Measurements from ENCODE around the gene CFAP69.

CFAP69 gene

DNA sequence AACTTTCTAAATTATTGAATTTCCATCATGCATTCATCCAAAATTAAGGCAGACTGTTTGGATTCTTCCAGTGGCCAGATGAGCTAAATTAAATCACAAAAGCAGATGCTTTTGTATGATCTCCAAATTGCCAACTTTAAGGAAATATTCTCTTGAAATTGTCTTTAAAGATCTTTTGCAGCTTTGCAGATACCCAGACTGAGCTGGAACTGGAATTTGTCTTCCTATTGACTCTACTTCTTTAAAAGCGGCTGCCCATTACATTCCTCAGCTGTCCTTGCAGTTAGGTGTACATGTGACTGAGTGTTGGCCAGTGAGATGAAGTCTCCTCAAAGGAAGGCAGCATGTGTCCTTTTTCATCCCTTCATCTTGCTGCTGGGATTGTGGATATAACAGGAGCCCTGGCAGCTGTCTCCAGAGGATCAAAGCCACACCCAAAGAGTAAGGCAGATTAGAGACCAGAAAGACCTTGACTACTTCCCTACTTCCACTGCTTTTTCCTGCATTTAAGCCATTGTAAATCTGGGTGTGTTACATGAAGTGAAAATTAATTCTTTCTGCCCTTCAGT, 8.2 kb upstream of the CFAP69 start:
- ChIA-PET POLR2A (no interaction called here), CTCF (no interaction called here)
- no peak for DNase-seq (ENCODE audit: extremely low spot score)
- no peak for TF ChIP-seq TARDBP (IDR thresholded peaks at IDR 0.05)
- TF ChIP-seq FOXA1 (IDR thresholded peaks at IDR 0.05) = no peak
- TF ChIP-seq FOXK2 (IDR thresholded peaks at IDR 0.05) = no peak
- TF ChIP-seq BHLHE40 (IDR thresholded peaks at IDR 0.05; ENCODE audit: borderline replicate concordance) = no peak
- TF ChIP-seq ELF4 (IDR thresholded peaks at IDR 0.05) = no peak
- no peak for TF ChIP-seq NFRKB (IDR thresholded peaks at IDR 0.05)

- CTCF ChIA-PET = no interaction called here
- POLR2A ChIA-PET = no interaction called here
- TF ChIP-seq ZNF384 (IDR thresholded peaks at IDR 0.05) (no peak), TARDBP (IDR thresholded peaks at IDR 0.05) (no peak), BHLHE40 (IDR thresholded peaks at IDR 0.05; ENCODE audit: borderline replicate concordance) (no peak), LEF1 (IDR thresholded peaks at IDR 0.05; ENCODE audit: borderline replicate concordance) (no peak), HDGF (IDR thresholded peaks at IDR 0.05; ENCODE audit: borderline replicate concordance) (no peak), L3MBTL2 (conservative IDR thresholded peaks at IDR 0.05) (no peak), FOXA1 (IDR thresholded peaks at IDR 0.05) (no peak), FOXK2 (IDR thresholded peaks at IDR 0.05) (no peak), ELF4 (IDR thresholded peaks at IDR 0.05) (no peak), FOXM1 (IDR thresholded peaks at IDR 0.05; ENCODE audit: borderline replicate concordance) (no peak), SP1 (IDR thresholded peaks at IDR 0.05) (no peak)
- TF ChIP-seq, protein P1, sequence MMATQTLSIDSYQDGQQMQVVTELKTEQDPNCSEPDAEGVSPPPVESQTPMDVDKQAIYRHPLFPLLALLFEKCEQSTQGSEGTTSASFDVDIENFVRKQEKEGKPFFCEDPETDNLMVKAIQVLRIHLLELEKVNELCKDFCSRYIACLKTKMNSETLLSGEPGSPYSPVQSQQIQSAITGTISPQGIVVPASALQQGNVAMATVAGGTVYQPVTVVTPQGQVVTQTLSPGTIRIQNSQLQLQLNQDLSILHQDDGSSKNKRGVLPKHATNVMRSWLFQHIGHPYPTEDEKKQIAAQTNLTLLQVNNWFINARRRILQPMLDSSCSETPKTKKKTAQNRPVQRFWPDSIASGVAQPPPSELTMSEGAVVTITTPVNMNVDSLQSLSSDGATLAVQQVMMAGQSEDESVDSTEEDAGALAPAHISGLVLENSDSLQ (IDR thresholded peaks at IDR 0.05) = no peak
- DNase-seq (ENCODE audit: extremely low spot score) = no peak
These were observed 7.0 kb upstream of the CFAP69 start for GRCh38 chr7:90238022-90238421.

DNA sequence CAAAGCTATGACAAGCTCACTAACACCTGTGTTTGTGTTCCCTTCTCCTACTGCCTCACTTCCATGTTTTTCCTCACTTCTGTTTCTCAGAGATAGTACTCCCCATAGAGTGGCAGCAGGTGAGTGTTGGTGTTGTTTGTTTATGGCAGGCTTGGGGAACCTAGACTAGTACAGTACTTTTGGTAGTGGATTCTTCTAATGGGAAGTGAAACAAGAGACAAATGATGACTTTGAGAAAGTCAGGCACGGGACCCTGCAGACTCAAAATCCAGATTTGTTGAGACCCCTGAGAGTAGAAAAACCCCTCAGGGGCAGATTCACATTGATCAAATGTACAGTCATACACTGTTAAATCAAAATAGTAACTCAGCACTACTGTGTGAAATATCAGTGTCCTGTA, 6.4 kb upstream of the CFAP69 start:
- POLR2A ChIA-PET = no interaction called here

DNA sequence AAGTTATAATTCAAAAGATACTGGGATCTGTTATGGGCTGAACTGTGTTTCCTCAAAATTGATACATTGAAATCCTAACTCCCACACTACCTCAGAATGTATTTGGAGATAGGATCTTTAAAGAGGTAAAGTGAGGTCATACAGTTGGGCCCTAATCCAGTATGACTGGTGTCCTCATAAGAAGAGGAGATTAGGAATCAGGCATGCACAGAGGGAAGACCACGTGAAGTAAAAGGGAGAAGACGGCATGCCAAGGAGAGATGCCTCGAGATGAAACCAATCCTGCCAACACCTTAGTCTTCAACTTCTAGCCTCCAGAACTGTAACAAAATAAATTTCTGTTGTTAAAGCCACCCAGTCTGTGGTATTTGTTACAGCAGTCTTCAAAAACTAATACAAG, 5.9 kb upstream of the CFAP69 start:
- CTCF ChIA-PET = no interaction called here
- DNase-seq (ENCODE audit: extremely low spot score) = no peak
- TF ChIP-seq ELF4 (IDR thresholded peaks at IDR 0.05) (no peak), LEF1 (IDR thresholded peaks at IDR 0.05; ENCODE audit: borderline replicate concordance) (no peak), BHLHE40 (IDR thresholded peaks at IDR 0.05; ENCODE audit: borderline replicate concordance) (no peak), CTBP1 (IDR thresholded peaks at IDR 0.05; ENCODE audit: borderline replicate concordance) (no peak), ARNT (IDR thresholded peaks at IDR 0.05) (no peak), SUZ12 (IDR thresholded peaks at IDR 0.05) (no peak), FOXA1 (IDR thresholded peaks at IDR 0.05) (no peak), HDGF (IDR thresholded peaks at IDR 0.05; ENCODE audit: borderline replicate concordance) (no peak), NFRKB (IDR thresholded peaks at IDR 0.05) (no peak), SP1 (IDR thresholded peaks at IDR 0.05) (no peak), L3MBTL2 (conservative IDR thresholded peaks at IDR 0.05) (no peak), FOXM1 (IDR thresholded peaks at IDR 0.05; ENCODE audit: borderline replicate concordance) (no peak), FOXK2 (IDR thresholded peaks at IDR 0.05) (no peak), TARDBP (IDR thresholded peaks at IDR 0.05) (no peak), ZNF384 (IDR thresholded peaks at IDR 0.05) (no peak)
- TF ChIP-seq, protein P1 (IDR thresholded peaks at IDR 0.05) = no peak
- POLR2A ChIA-PET = no interaction called here

More for the DNA sequence above, 6.4 kb upstream of the CFAP69 start:
- CTCF ChIA-PET = no interaction called here
- TF ChIP-seq ARNT (IDR thresholded peaks at IDR 0.05) = no peak
- no peak for TF ChIP-seq FOXA1 (IDR thresholded peaks at IDR 0.05)
- TF ChIP-seq SP1 (IDR thresholded peaks at IDR 0.05) = no peak
- no peak for TF ChIP-seq HDGF (IDR thresholded peaks at IDR 0.05; ENCODE audit: borderline replicate concordance)
- no peak for TF ChIP-seq SUZ12 (IDR thresholded peaks at IDR 0.05)
- TF ChIP-seq, protein P1 (IDR thresholded peaks at IDR 0.05) = no peak
- no peak for TF ChIP-seq CTBP1 (IDR thresholded peaks at IDR 0.05; ENCODE audit: borderline replicate concordance)
- TF ChIP-seq NFRKB (IDR thresholded peaks at IDR 0.05) = no peak
- TF ChIP-seq ZNF384 (IDR thresholded peaks at IDR 0.05) = no peak
- no peak for TF ChIP-seq BHLHE40 (IDR thresholded peaks at IDR 0.05; ENCODE audit: borderline replicate concordance)
- no peak for TF ChIP-seq ELF4 (IDR thresholded peaks at IDR 0.05)
- no peak for TF ChIP-seq TARDBP (IDR thresholded peaks at IDR 0.05)
- TF ChIP-seq FOXK2 (IDR thresholded peaks at IDR 0.05) = no peak
- no peak for TF ChIP-seq FOXM1 (IDR thresholded peaks at IDR 0.05; ENCODE audit: borderline replicate concordance)
- no peak for TF ChIP-seq L3MBTL2 (conservative IDR thresholded peaks at IDR 0.05)
- no peak for TF ChIP-seq LEF1 (IDR thresholded peaks at IDR 0.05; ENCODE audit: borderline replicate concordance)
- no peak for DNase-seq (ENCODE audit: extremely low spot score)

- no peak for DNase-seq (ENCODE audit: extremely low spot score)
- ChIA-PET CTCF (no interaction called here), POLR2A (no interaction called here)
- no peak for TF ChIP-seq L3MBTL2 (conservative IDR thresholded peaks at IDR 0.05)
- TF ChIP-seq SUZ12 (IDR thresholded peaks at IDR 0.05) = no peak
- TF ChIP-seq FOXK2 (IDR thresholded peaks at IDR 0.05) = no peak
- TF ChIP-seq LEF1 (IDR thresholded peaks at IDR 0.05; ENCODE audit: borderline replicate concordance) = no peak
- no peak for TF ChIP-seq ARNT (IDR thresholded peaks at IDR 0.05)
- TF ChIP-seq, protein P1 (IDR thresholded peaks at IDR 0.05) = no peak
- no peak for TF ChIP-seq SP1 (IDR thresholded peaks at IDR 0.05)
- TF ChIP-seq FOXA1 (IDR thresholded peaks at IDR 0.05) = no peak
- TF ChIP-seq HDGF (IDR thresholded peaks at IDR 0.05; ENCODE audit: borderline replicate concordance) = no peak
- TF ChIP-seq FOXM1 (IDR thresholded peaks at IDR 0.05; ENCODE audit: borderline replicate concordance) = no peak
- no peak for TF ChIP-seq NFRKB (IDR thresholded peaks at IDR 0.05)
- no peak for TF ChIP-seq ELF4 (IDR thresholded peaks at IDR 0.05)
- TF ChIP-seq CTBP1 (IDR thresholded peaks at IDR 0.05; ENCODE audit: borderline replicate concordance) = no peak
- no peak for TF ChIP-seq TARDBP (IDR thresholded peaks at IDR 0.05)
- no peak for TF ChIP-seq ZNF384 (IDR thresholded peaks at IDR 0.05)
- no peak for TF ChIP-seq BHLHE40 (IDR thresholded peaks at IDR 0.05; ENCODE audit: borderline replicate concordance)
These were observed 5.2 kb upstream of the CFAP69 start for GRCh38 chr7:90239625-90240228.
